NOMO-1 (cell line): ENCODE results near the gene CARMIL1.

Experiments used
- DNase-seq, 2 experiments: peaks; one replicate each; lab custom pipeline; 2025; ENCODE audit not compliant: unreplicated experiment in 2 of 2; lab: John Stamatoyannopoulos, UW

Gene CARMIL1

GRCh38 chr6:25599516-25600085 lies 320.4 kb downstream of the CARMIL1 start:
- no peak for DNase-seq

- DNase-seq, result peak; percentile 53 to 61
These were observed 322.9 kb downstream of the CARMIL1 start for GRCh38 chr6:25601800-25602673.

DNA sequence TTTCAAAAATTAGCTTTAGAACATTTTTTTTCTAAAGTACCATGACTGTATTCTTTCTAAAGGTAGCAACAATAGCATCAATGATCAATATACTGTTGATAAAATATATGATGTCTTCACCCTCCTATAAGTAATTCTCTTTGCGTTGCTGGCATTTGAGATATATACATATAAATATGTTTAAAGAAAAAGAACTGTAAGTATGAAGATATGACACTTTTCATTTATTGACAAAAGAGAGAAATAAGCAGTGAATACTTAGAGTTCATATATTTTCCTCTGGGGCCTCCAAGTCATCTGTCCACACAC lies 323.5 kb downstream of the CARMIL1 start:
- DNase-seq, result no peak

DNA sequence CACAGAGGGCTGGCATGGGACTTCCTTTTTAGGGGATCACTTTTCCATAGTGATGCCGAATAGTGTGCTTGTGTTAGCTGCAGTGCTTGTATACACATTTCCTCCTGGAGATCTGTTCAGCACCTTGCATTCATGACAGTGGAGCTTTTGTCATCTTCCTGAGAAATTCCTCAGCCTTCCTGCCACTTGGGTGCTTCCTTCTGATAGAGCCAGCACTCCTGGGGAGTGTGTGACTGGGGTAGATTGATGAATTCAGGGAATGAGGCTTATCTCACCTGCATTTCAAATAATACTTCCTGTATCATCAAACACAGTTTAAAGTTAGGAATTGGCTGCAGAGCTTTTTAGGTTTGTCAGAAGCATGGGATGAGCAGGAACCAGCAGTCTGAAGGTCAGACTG lies 324.1 kb downstream of the CARMIL1 start:
- no peak for DNase-seq

GRCh38 chr6:25606151-25606550 lies 327.0 kb downstream of the CARMIL1 start:
- DNase-seq, result no peak

- no peak for DNase-seq
These were observed 329.5 kb downstream of the CARMIL1 start for GRCh38 chr6:25608558-25609174.

DNA sequence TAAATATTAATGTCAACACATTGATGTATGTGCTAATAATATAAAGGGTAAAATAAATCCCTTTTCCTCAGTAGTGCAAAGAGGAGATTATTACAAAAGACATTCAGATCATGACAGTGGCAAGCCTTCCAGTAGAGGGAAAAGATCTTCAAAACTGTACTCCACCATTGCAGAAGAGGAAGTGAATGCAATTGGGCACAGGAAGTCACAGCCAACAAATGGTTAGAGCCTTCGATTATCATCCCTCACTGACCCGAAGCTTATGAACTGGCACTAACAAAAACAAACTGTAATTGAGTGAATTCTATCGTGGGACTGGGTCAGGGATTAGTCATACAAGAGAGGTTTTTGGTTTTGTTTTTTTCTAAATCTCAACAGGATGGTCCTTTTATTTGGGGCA lies 333.5 kb downstream of the CARMIL1 start:
- DNase-seq, result peak in 1 of 2 experiments; percentile 64

GRCh38 chr6:25613415-25613814 lies 334.2 kb downstream of the CARMIL1 start:
- no peak for DNase-seq

DNA sequence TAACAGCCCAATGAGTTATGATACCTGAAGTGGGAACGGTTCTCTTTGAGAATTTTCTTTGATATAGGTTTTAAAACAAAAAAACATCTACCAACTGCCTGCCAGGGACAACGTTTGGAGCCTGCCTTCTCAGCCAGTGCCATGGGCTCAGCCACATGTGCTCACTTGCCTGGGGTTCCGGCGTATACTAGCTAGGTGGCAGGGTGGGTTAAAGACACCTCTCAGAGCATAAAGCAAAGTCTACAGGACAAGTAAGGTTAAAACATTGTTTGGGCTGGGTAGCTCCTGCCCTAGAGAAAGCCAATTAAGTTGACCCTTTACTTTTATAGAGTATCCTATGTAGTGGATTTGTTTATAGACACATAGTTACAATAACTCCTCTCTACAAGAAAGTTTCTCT lies 334.9 kb downstream of the CARMIL1 start:
- DNase-seq, result no peak

DNA sequence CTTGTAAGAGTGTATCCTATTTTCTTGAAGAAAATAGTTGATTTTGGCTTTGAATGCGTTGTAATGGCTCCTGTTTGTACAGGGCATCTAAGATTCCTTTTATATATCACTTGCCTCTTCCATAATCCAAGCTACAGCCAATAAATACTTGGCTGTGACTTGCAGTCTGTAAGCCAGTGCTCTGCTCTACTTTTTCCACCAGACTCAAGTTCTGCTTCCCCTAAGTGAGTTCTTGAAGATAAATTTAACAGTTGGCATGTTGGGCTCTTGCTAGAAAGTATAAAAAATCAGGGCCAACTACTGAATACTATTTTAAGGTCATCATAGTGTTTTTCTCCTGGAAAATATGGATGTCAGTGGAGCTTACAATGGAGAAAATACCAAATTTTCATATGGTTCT lies 336.3 kb downstream of the CARMIL1 start:
- no peak for DNase-seq

DNA sequence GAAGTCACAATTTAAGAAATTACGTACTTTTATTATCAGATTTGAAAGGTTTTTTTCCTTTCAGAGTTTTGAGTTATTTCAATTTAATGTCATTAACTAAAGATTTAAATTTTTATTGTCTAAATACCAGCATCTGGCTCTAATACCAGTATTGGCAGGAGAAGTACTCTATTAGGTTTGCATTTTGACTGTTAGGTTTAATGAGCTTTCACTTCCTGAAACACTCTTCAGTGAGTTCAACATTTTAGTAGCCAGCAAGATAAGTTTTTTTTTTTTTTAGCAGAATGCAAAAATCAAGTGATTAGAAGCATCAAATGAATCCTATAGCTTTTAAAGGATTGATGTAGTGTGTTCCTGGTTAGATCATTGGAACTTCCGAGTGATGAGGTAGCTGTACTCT lies 338.8 kb downstream of the CARMIL1 start:
- peak; percentile 7 to 78 for DNase-seq

DNA sequence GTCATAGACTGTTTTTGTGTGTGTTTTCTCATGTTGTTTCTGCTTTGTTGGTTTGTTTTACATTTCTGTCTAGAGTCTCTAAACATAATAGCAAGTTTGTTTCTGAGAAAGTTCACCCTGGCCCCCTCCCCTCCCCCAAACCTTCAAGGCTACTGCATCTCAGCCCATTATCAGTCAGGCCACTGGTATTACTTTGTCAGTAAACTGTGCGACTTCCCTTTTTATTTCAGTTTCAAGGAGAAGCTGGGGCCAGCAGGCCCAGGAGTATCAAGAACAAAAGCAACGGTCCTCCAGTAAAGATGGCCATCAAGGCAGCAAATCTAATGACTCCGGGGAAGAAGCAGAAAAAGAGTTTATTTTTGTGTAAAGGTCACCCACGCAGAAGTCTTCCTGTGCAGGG lies 340.0 kb downstream of the CARMIL1 start:
- peak; percentile 43 to 53 for DNase-seq

DNA sequence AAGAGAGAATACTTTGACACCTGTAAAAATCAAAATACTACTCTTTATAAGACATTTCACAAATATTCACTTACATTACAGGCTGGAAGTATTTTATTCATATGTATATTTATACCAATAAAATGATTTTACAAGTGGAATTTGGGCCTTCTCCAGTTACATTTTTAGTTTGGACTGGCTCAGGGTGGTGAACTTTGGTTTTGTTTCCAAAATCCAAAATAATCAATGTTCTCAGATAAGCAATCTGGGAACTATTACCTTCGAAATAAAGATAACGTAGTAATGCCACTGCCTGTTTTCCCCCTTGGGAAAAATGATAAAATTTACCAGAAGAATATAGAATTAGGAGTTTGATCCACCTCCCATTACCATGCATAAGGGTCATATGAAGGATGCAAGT lies 341.2 kb downstream of the CARMIL1 start:
- no peak for DNase-seq

- DNase-seq, result no peak
These were observed 343.9 kb downstream of the CARMIL1 start for GRCh38 chr6:25623065-25623464.

DNA sequence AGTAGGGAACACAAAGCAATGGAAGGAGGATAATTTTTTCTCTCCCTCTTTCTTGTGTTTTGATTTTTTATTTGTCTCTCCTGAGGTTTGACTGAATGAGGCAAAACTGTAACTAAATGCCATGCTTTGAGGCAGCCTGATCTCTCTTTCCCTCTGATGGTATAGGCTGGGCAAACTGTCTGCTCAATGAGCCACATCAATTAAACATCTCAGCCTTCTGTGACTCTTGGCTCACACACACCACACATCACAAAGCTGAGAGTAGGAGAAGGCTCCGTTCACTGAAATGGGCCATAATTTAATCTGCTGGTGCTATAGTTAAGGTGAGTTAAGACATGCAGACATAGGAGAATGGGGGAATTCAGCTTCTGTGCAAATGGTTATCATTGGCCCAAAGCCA lies 344.7 kb downstream of the CARMIL1 start:
- DNase-seq, result no peak

- no peak for DNase-seq
These were observed 347.8 kb downstream of the CARMIL1 start for GRCh38 chr6:25627001-25627400.

DNA sequence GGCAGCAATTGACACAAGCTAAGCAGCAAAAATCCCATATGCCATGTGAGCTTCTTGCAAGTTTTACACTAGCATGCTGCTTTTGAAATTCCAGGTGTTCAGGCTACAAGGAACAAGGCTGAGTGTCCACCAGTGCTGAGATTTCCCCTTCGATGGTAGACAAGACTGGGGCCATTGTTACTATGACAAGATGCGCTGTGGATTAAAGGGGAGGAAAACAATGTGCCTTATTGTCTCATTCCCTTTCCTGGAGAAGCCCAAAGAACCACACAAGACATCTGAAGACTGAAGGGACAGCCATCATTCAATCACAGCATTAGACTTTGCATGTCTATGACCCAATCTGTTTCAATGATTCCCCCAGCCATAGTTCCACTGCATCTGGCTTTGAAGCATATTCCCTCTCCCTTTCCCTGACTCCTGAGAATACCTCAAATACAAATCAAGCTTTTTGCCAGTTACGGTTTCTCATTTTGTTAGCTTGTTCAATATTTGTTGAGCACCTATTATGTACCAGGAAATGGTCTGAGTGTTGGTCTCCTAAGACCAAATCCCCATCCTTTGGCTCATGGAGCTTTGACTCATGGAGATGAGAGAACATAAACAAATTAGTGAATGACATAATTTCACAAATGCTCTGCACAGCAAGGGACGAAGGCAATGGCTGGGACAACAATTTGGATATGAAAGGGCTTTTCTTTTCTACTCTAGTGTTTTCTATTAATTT lies 349.5 kb downstream of the CARMIL1 start:
- DNase-seq, result no peak

DNA sequence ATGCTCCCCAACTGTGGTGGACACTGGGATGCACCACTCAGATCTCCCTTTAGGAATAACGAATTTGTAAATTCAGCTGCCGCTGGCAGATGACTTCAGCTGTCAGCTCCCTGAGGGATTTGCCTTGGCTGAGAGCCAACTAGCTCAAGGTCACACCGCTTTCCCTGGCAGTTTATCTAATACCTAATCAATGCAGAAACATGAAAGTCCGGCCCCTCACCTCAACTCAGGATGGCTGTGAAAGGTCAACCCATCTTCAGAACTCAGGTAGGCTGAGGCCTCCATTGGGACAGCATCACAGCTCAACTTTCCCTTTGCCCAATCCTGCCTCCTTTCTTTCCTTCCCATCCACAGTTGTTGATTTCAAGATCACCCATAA lies 350.0 kb downstream of the CARMIL1 start:
- no peak for DNase-seq

GRCh38 chr6:25630508-25631278 lies 351.5 kb downstream of the CARMIL1 start:
- DNase-seq, result no peak

- DNase-seq, result no peak
These were observed 356.7 kb downstream of the CARMIL1 start for GRCh38 chr6:25635886-25636317.

DNA sequence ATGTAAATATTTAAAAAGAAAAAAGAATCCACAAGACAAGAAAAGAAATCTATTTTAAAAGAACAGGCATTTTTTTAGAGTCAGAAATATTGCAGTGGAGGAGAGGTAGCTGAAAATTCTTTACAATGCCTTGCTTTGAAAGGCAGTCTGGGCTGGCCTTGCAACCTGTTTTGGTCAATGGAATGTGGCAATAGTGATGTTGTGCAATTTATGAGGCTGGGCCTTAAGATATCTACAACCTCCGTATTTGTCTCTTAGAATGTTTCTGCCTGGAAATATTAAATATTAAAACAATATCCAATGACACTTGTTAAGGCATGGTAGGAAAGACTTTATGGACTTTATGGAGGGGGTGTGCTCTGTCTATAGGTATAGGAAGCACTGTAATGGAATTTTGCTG lies 358.0 kb downstream of the CARMIL1 start:
- peak; percentile 71 to 73 for DNase-seq
